HepG2 (cell line): ENCODE measurements around the gene HSPE1.

ENCODE experiments used
- MXI1 ChIP-seq: IDR thresholded peaks from 3 replicates; pipeline ENCODE4 v1.6.1; 2012; ENCODE audit warnings: low read depth, low read length, inconsistent platforms, borderline replicate concordance
- PCBP1 ChIP-seq: fragments of 200-400 bp; formaldehyde crosslinking; IDR thresholded peaks from 2 replicates; pipeline ENCODE4 v1.6.1; 2017; ENCODE audit warnings: mild to moderate bottlenecking, low read depth, low read length, borderline replicate concordance
- POLR2AphosphoS2 ChIP-seq: IDR thresholded peaks from 2 replicates; pipeline ENCODE4 v1.6.1; 2011; ENCODE audit warnings: low read depth, low read length, improper control_type of control experiment
- POLR2AphosphoS5 ChIP-seq: IDR thresholded peaks from 2 replicates; pipeline ENCODE4 v1.6.1; 2012; ENCODE audit warnings: low read depth, low read length
- TARDBP ChIP-seq: sonication (generic); formaldehyde crosslinking; IDR thresholded peaks from 2 replicates; pipeline ENCODE4 v1.8.0; 2022; ENCODE audit warnings: mild to moderate bottlenecking, missing genetic modification reagents
- ZBTB20 ChIP-seq: sonication (generic); formaldehyde crosslinking; IDR thresholded peaks from 2 replicates; pipeline ENCODE4 v1.8.1; 2023; ENCODE audit warnings: missing genetic modification reagents, low read depth, mild to moderate bottlenecking, borderline replicate concordance
- ZFP36 ChIP-seq: fragments of 150-350 bp; IDR thresholded peaks from 2 replicates; pipeline ENCODE4 v1.6.1; 2018; ENCODE audit warnings: borderline replicate concordance, low read length, low read depth; ENCODE audit not compliant: partially characterized antibody
- TF ChIP-seq, protein P1 (sequence below): IDR thresholded peaks from 2 replicates; pipeline ENCODE4 v1.6.1; 2012; ENCODE audit warnings: low read depth, low read length, improper control_type of control experiment
- TF ChIP-seq, protein P2 (sequence below): sonication (generic); formaldehyde crosslinking; IDR thresholded peaks from 2 replicates; pipeline ENCODE4 v1.9.0; 2021; ENCODE audit warnings: missing genetic modification reagents, borderline replicate concordance
- TF ChIP-seq, protein P3 (sequence below): sonication (generic); formaldehyde crosslinking; IDR thresholded peaks from 2 replicates; pipeline ENCODE4 v1.5.0; 2020; ENCODE audit warnings: mild to moderate bottlenecking, missing genetic modification reagents, moderate library complexity
- TF ChIP-seq, protein P4 (sequence below): sonication (generic); formaldehyde crosslinking; IDR thresholded peaks from 2 replicates; pipeline ENCODE4 v1.4.0; 2020; ENCODE audit warnings: missing genetic modification reagents
- TF ChIP-seq, protein P5 (sequence below): sonication (generic); formaldehyde crosslinking; IDR thresholded peaks from 2 replicates; pipeline ENCODE4 v1.4.0; 2020; ENCODE audit warnings: low read depth, mild to moderate bottlenecking, missing genetic modification reagents

DNA sequence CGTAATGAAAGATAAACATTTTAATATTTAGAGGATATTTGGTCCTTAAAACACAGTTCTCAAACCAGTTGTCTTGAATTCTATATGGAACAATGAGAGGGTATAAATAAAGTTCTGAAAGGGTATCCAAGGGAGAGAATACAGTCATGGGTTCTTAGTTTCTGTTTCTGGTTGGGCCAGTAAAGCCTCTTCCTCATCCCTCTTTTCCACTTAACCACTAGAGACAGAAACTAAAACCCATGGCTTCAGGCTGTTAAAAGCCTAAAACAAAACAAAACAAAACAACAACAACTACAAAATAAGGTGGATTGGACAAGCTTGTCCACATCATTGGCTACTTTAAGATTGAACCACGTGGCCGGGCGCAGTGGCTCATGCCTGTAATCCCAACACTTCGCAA is 28.0 kb upstream of the HSPE1 start:
- TF ChIP-seq POLR2AphosphoS5 (no peak), PCBP1 (no peak), MXI1 (no peak), TARDBP (CRISPR knock-in tag) (no peak), ZBTB20 (CRISPR knock-in tag) (no peak), POLR2AphosphoS2 (no peak), ZFP36 (no peak)
- TF ChIP-seq, protein P1, sequence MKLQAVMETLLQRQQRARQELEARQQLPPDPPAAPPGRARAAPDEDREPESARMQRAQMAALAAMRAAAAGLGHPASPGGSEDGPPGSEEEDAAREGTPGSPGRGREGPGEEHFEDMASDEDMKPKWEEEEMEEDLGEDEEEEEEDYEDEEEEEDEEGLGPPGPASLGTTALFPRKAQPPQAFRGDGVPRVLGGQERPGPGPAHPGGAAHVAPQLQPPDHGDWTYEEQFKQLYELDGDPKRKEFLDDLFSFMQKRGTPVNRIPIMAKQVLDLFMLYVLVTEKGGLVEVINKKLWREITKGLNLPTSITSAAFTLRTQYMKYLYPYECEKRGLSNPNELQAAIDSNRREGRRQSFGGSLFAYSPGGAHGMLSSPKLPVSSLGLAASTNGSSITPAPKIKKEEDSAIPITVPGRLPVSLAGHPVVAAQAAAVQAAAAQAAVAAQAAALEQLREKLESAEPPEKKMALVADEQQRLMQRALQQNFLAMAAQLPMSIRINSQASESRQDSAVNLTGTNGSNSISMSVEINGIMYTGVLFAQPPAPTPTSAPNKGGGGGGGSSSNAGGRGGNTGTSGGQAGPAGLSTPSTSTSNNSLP: no peak
- TF ChIP-seq, protein P2, sequence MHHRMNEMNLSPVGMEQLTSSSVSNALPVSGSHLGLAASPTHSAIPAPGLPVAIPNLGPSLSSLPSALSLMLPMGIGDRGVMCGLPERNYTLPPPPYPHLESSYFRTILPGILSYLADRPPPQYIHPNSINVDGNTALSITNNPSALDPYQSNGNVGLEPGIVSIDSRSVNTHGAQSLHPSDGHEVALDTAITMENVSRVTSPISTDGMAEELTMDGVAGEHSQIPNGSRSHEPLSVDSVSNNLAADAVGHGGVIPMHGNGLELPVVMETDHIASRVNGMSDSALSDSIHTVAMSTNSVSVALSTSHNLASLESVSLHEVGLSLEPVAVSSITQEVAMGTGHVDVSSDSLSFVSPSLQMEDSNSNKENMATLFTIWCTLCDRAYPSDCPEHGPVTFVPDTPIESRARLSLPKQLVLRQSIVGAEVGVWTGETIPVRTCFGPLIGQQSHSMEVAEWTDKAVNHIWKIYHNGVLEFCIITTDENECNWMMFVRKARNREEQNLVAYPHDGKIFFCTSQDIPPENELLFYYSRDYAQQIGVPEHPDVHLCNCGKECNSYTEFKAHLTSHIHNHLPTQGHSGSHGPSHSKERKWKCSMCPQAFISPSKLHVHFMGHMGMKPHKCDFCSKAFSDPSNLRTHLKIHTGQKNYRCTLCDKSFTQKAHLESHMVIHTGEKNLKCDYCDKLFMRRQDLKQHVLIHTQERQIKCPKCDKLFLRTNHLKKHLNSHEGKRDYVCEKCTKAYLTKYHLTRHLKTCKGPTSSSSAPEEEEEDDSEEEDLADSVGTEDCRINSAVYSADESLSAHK (CRISPR knock-in tag): no peak
- TF ChIP-seq, protein P3, sequence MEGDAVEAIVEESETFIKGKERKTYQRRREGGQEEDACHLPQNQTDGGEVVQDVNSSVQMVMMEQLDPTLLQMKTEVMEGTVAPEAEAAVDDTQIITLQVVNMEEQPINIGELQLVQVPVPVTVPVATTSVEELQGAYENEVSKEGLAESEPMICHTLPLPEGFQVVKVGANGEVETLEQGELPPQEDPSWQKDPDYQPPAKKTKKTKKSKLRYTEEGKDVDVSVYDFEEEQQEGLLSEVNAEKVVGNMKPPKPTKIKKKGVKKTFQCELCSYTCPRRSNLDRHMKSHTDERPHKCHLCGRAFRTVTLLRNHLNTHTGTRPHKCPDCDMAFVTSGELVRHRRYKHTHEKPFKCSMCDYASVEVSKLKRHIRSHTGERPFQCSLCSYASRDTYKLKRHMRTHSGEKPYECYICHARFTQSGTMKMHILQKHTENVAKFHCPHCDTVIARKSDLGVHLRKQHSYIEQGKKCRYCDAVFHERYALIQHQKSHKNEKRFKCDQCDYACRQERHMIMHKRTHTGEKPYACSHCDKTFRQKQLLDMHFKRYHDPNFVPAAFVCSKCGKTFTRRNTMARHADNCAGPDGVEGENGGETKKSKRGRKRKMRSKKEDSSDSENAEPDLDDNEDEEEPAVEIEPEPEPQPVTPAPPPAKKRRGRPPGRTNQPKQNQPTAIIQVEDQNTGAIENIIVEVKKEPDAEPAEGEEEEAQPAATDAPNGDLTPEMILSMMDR: no peak
- TF ChIP-seq, protein P4, sequence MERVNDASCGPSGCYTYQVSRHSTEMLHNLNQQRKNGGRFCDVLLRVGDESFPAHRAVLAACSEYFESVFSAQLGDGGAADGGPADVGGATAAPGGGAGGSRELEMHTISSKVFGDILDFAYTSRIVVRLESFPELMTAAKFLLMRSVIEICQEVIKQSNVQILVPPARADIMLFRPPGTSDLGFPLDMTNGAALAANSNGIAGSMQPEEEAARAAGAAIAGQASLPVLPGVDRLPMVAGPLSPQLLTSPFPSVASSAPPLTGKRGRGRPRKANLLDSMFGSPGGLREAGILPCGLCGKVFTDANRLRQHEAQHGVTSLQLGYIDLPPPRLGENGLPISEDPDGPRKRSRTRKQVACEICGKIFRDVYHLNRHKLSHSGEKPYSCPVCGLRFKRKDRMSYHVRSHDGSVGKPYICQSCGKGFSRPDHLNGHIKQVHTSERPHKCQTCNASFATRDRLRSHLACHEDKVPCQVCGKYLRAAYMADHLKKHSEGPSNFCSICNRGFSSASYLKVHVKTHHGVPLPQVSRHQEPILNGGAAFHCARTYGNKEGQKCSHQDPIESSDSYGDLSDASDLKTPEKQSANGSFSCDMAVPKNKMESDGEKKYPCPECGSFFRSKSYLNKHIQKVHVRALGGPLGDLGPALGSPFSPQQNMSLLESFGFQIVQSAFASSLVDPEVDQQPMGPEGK: no peak
- TF ChIP-seq, protein P5, sequence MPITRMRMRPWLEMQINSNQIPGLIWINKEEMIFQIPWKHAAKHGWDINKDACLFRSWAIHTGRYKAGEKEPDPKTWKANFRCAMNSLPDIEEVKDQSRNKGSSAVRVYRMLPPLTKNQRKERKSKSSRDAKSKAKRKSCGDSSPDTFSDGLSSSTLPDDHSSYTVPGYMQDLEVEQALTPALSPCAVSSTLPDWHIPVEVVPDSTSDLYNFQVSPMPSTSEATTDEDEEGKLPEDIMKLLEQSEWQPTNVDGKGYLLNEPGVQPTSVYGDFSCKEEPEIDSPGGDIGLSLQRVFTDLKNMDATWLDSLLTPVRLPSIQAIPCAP: no peak
